WTC11 (cell line): Measurements from ENCODE around the gene SERPIND1.
"Not testable (repeated sequence)": the region's sequence is repeated elsewhere in the genome, so short reads cannot be mapped to it uniquely, and the experiment has no call there.

Experiments
- SP1 ChIP-seq: sonication (generic); formaldehyde crosslinking; conservative IDR thresholded peaks from 2 replicates; pipeline ENCODE4 v1.8.1; 2022; ENCODE audit warnings: missing genetic modification reagents
- TF ChIP-seq, protein P1 (sequence below): fragments of 200-600 bp; IDR thresholded peaks from 2 replicates; pipeline ENCODE4 v1.8.0; 2022; ENCODE audit warnings: antibody characterized with exemption
- TF ChIP-seq, protein P2 (sequence below): sonication (generic); formaldehyde crosslinking; IDR thresholded peaks from 2 replicates; pipeline ENCODE4 v1.8.1; 2022; ENCODE audit warnings: low read depth, missing genetic modification reagents, borderline replicate concordance
- TF ChIP-seq, protein P3 (sequence below): sonication (generic); formaldehyde crosslinking; IDR thresholded peaks from 2 replicates; pipeline ENCODE4 v1.8.1; 2023; ENCODE audit warnings: mild to moderate bottlenecking, missing genetic modification reagents, borderline replicate concordance
- TF ChIP-seq, protein P4 (sequence below): fragments of 250-450 bp; sonication (Bioruptor Pico); IDR thresholded peaks from 2 replicates; pipeline ENCODE4 v1.9.0; 2021; ENCODE audit warnings: mild to moderate bottlenecking

DNA sequence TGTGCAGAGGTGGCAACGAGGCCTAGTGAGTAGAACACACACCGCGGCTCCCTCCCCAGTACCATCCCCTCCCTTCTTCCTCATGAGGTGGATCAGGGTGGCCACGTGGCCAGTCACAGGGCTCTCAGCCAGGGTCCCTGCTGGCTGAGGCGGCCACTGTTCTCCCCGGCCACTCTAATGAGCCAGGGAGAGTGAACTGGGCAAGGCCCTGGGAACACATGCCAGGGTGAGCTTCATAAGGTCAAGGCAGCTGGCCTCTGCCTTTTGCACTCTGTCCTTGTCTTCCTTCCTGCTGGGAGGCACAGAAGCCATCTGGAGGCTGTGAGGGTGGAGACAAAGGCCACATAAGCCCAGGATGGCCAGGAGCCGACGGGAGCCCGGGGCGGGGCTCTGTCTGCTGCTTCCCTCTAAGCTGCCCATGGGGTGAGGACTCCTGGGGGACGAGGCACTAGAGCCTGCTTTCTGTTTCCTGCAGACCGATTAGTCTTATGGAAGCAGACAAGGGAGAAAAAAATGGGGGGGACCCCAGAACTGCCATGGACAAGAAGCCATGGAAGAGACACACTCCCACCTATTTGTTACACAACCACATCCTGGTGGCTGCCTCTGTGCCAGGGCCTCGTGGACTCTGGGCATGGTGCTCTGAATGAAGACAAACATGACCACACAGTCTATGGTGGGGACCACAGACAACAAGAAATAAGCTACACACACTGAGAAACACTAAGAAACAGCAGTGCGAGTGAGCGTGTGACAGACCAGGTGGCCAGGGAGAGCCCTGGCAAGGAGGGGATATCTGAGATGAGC lies 38.4 kb upstream of the SERPIND1 start:
- TF ChIP-seq, protein P1, sequence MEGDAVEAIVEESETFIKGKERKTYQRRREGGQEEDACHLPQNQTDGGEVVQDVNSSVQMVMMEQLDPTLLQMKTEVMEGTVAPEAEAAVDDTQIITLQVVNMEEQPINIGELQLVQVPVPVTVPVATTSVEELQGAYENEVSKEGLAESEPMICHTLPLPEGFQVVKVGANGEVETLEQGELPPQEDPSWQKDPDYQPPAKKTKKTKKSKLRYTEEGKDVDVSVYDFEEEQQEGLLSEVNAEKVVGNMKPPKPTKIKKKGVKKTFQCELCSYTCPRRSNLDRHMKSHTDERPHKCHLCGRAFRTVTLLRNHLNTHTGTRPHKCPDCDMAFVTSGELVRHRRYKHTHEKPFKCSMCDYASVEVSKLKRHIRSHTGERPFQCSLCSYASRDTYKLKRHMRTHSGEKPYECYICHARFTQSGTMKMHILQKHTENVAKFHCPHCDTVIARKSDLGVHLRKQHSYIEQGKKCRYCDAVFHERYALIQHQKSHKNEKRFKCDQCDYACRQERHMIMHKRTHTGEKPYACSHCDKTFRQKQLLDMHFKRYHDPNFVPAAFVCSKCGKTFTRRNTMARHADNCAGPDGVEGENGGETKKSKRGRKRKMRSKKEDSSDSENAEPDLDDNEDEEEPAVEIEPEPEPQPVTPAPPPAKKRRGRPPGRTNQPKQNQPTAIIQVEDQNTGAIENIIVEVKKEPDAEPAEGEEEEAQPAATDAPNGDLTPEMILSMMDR, result not testable (repeated sequence)
- TF ChIP-seq, protein P2, sequence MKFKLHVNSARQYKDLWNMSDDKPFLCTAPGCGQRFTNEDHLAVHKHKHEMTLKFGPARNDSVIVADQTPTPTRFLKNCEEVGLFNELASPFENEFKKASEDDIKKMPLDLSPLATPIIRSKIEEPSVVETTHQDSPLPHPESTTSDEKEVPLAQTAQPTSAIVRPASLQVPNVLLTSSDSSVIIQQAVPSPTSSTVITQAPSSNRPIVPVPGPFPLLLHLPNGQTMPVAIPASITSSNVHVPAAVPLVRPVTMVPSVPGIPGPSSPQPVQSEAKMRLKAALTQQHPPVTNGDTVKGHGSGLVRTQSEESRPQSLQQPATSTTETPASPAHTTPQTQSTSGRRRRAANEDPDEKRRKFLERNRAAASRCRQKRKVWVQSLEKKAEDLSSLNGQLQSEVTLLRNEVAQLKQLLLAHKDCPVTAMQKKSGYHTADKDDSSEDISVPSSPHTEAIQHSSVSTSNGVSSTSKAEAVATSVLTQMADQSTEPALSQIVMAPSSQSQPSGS, result not testable (repeated sequence)
- TF ChIP-seq, protein P3, sequence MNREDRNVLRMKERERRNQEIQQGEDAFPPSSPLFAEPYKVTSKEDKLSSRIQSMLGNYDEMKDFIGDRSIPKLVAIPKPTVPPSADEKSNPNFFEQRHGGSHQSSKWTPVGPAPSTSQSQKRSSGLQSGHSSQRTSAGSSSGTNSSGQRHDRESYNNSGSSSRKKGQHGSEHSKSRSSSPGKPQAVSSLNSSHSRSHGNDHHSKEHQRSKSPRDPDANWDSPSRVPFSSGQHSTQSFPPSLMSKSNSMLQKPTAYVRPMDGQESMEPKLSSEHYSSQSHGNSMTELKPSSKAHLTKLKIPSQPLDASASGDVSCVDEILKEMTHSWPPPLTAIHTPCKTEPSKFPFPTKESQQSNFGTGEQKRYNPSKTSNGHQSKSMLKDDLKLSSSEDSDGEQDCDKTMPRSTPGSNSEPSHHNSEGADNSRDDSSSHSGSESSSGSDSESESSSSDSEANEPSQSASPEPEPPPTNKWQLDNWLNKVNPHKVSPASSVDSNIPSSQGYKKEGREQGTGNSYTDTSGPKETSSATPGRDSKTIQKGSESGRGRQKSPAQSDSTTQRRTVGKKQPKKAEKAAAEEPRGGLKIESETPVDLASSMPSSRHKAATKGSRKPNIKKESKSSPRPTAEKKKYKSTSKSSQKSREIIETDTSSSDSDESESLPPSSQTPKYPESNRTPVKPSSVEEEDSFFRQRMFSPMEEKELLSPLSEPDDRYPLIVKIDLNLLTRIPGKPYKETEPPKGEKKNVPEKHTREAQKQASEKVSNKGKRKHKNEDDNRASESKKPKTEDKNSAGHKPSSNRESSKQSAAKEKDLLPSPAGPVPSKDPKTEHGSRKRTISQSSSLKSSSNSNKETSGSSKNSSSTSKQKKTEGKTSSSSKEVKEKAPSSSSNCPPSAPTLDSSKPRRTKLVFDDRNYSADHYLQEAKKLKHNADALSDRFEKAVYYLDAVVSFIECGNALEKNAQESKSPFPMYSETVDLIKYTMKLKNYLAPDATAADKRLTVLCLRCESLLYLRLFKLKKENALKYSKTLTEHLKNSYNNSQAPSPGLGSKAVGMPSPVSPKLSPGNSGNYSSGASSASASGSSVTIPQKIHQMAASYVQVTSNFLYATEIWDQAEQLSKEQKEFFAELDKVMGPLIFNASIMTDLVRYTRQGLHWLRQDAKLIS, result not testable (repeated sequence)
- TF ChIP-seq, protein P4, sequence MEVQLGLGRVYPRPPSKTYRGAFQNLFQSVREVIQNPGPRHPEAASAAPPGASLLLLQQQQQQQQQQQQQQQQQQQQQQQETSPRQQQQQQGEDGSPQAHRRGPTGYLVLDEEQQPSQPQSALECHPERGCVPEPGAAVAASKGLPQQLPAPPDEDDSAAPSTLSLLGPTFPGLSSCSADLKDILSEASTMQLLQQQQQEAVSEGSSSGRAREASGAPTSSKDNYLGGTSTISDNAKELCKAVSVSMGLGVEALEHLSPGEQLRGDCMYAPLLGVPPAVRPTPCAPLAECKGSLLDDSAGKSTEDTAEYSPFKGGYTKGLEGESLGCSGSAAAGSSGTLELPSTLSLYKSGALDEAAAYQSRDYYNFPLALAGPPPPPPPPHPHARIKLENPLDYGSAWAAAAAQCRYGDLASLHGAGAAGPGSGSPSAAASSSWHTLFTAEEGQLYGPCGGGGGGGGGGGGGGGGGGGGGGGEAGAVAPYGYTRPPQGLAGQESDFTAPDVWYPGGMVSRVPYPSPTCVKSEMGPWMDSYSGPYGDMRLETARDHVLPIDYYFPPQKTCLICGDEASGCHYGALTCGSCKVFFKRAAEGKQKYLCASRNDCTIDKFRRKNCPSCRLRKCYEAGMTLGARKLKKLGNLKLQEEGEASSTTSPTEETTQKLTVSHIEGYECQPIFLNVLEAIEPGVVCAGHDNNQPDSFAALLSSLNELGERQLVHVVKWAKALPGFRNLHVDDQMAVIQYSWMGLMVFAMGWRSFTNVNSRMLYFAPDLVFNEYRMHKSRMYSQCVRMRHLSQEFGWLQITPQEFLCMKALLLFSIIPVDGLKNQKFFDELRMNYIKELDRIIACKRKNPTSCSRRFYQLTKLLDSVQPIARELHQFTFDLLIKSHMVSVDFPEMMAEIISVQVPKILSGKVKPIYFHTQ (CRISPR knock-in tag), result not testable (repeated sequence)
- not testable (repeated sequence) for TF ChIP-seq SP1 (CRISPR knock-in tag)
